GM18507 (cell line): ENCODE results near the gene TAB3.

ENCODE experiments used
- DNase-seq: peaks from one replicate; pipeline ENCODE4 v3.0.0; 2011; ENCODE audit warnings: low read depth; ENCODE audit not compliant: insufficient read length; ENCODE audit errors: extremely low spot score
- FAIRE-seq: peaks from 2 replicates; lab custom pipeline; 2011; peaks lifted over from hg19 to GRCh38; lab: Jason Lieb, UNC

The TAB3 gene

GRCh38 chrX:30786374-30786773 is 102.7 kb downstream of the TAB3 start:
- DNase-seq (no peak), FAIRE-seq (no peak)

DNA sequence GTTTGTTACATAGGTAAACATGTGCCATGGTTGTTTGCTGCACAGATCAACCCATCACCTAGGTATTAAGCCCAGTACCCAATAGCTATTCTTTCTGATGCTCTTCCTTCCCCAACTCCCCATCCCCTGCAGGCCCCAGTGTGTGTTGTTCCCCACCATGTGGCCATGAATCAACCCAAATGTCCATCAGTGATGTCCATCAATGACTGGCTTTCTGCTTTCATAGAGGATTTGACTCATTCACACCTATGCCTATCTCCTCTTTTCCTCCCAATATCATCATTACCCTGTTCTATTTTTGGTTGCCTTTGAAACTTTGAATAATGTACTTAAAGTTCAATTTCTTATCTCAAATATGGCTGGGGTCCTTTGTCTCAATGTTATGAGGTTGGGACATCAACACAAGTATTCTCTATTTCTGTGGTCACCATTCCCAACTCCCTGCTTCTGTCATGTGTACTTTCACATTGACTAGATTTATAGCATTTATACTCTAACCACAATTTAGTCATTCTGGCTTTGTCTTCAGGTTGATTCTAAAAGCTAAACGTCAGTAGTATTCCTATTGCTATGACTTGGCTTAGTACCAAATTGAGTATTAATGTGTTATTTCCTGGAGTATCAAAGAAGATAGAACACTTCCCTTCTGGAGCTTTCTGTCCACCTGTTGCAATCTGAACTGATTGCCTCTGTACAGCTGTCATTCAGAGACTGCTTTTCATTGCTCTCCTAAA is 107.2 kb downstream of the TAB3 start:
- FAIRE-seq: no peak

GRCh38 chrX:30779453-30780030 is 109.5 kb downstream of the TAB3 start:
- DNase-seq (no peak), FAIRE-seq (no peak)

More for the DNA sequence above, 107.2 kb downstream of the TAB3 start:
- DNase-seq: no peak

DNA sequence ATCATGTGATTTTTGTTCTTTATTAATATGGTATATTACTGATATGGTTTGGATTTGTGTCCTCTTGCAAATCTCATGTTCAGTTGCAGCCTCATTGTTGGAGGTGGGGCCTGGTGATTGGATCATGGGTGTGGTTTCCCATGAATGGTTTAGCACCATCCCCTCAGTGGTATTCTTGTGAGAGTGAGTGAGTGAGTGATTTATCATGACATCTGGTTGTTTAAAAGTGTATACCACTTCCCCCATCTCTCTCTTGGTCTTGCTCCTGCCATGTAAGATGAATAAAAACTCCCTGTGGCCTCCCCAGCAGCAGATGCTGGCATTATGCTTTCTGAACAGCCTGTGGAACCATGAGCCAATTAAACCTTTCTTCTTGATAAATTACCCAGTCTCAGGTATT is 111.5 kb downstream of the TAB3 start:
- FAIRE-seq (no peak), DNase-seq (no peak)
